ENCODE results near the gene ASIC4. TPM values are rescaled to one million over a fixed set of nuclear protein-coding genes. Genes with fewer than 3 reads are reported as not detected.

The ASIC4 gene
- total and polyA plus RNA-seq, 9 of the 15 experiments (the other 6 are each of a cell fraction or from before 2014, with no cell fraction given), result 0.07 to 19.2 (median 4.8) TPM

DNA sequence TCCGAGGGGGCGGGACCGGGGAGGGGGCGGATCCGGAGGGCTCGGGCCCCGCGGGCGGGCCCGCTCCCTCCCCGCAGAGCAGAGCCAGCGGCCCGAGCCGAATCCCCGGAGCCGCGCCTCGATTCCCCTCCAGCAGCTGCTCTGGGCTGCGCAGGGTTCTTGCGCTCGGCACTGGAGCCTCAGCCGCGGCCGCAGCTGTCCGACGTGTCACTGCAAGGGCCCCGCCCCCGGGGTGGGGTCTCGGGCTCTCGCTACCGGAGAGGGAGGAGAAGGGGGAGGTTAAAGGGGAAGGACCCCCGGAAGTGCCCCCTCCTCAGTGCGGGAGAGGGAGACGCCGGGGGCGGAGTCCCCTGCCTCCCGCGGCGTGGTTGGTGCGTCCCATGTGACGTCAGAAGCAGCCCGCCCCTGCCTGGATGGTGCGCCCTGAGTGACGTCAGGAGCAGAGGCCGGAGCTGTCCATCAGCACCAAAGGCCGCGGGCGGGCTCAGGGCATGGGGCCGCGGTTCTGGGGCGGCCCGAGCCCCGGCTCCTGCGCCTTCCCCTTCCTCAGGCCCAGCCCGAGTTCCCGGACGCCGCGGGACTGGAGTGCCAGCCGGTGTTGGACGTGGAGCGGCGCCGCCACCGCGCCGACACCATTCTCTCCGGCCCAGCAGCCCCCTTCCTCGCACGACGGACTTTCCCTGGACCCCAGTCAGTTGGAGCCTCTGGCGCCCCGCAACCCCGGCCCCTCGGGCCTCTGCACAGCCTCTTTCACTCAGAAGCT lies 29.5 kb downstream of the ASIC4 start, which contains the start of the genes CHPF and TMEM198 (continued):
- TF ChIP-seq, protein P1, sequence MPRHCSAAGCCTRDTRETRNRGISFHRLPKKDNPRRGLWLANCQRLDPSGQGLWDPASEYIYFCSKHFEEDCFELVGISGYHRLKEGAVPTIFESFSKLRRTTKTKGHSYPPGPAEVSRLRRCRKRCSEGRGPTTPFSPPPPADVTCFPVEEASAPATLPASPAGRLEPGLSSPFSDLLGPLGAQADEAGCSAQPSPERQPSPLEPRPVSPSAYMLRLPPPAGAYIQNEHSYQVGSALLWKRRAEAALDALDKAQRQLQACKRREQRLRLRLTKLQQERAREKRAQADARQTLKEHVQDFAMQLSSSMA (CRISPR knock-in tag; IDR thresholded peaks at IDR 0.05), result no peak
- TF ChIP-seq, protein P2, sequence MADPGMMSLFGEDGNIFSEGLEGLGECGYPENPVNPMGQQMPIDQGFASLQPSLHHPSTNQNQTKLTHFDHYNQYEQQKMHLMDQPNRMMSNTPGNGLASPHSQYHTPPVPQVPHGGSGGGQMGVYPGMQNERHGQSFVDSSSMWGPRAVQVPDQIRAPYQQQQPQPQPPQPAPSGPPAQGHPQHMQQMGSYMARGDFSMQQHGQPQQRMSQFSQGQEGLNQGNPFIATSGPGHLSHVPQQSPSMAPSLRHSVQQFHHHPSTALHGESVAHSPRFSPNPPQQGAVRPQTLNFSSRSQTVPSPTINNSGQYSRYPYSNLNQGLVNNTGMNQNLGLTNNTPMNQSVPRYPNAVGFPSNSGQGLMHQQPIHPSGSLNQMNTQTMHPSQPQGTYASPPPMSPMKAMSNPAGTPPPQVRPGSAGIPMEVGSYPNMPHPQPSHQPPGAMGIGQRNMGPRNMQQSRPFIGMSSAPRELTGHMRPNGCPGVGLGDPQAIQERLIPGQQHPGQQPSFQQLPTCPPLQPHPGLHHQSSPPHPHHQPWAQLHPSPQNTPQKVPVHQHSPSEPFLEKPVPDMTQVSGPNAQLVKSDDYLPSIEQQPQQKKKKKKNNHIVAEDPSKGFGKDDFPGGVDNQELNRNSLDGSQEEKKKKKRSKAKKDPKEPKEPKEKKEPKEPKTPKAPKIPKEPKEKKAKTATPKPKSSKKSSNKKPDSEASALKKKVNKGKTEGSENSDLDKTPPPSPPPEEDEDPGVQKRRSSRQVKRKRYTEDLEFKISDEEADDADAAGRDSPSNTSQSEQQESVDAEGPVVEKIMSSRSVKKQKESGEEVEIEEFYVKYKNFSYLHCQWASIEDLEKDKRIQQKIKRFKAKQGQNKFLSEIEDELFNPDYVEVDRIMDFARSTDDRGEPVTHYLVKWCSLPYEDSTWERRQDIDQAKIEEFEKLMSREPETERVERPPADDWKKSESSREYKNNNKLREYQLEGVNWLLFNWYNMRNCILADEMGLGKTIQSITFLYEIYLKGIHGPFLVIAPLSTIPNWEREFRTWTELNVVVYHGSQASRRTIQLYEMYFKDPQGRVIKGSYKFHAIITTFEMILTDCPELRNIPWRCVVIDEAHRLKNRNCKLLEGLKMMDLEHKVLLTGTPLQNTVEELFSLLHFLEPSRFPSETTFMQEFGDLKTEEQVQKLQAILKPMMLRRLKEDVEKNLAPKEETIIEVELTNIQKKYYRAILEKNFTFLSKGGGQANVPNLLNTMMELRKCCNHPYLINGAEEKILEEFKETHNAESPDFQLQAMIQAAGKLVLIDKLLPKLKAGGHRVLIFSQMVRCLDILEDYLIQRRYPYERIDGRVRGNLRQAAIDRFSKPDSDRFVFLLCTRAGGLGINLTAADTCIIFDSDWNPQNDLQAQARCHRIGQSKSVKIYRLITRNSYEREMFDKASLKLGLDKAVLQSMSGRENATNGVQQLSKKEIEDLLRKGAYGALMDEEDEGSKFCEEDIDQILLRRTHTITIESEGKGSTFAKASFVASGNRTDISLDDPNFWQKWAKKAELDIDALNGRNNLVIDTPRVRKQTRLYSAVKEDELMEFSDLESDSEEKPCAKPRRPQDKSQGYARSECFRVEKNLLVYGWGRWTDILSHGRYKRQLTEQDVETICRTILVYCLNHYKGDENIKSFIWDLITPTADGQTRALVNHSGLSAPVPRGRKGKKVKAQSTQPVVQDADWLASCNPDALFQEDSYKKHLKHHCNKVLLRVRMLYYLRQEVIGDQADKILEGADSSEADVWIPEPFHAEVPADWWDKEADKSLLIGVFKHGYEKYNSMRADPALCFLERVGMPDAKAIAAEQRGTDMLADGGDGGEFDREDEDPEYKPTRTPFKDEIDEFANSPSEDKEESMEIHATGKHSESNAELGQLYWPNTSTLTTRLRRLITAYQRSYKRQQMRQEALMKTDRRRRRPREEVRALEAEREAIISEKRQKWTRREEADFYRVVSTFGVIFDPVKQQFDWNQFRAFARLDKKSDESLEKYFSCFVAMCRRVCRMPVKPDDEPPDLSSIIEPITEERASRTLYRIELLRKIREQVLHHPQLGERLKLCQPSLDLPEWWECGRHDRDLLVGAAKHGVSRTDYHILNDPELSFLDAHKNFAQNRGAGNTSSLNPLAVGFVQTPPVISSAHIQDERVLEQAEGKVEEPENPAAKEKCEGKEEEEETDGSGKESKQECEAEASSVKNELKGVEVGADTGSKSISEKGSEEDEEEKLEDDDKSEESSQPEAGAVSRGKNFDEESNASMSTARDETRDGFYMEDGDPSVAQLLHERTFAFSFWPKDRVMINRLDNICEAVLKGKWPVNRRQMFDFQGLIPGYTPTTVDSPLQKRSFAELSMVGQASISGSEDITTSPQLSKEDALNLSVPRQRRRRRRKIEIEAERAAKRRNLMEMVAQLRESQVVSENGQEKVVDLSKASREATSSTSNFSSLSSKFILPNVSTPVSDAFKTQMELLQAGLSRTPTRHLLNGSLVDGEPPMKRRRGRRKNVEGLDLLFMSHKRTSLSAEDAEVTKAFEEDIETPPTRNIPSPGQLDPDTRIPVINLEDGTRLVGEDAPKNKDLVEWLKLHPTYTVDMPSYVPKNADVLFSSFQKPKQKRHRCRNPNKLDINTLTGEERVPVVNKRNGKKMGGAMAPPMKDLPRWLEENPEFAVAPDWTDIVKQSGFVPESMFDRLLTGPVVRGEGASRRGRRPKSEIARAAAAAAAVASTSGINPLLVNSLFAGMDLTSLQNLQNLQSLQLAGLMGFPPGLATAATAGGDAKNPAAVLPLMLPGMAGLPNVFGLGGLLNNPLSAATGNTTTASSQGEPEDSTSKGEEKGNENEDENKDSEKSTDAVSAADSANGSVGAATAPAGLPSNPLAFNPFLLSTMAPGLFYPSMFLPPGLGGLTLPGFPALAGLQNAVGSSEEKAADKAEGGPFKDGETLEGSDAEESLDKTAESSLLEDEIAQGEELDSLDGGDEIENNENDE (IDR thresholded peaks at IDR 0.05; ENCODE audit: low read depth, low read length), result no peak
- TF ChIP-seq HNRNPH1 (optimal IDR thresholded peaks at IDR 0.05; ENCODE audit: low read depth, low read length) (no peak), DMBX1 (CRISPR knock-in tag; IDR thresholded peaks at IDR 0.05; ENCODE audit: borderline replicate concordance) (no peak), ZNF561 (CRISPR knock-in tag; conservative IDR thresholded peaks at IDR 0.05) (no peak), HMGN3 (IDR thresholded peaks at IDR 0.05; ENCODE audit: borderline replicate concordance, extremely low read depth, insufficient read length, low read depth, low read length) (peak; percentile 62), FOXP1 (CRISPR knock-in tag; IDR thresholded peaks at IDR 0.05) (no peak), SIN3A (IDR thresholded peaks at IDR 0.05; ENCODE audit: borderline replicate concordance in 2 of 2, control insufficient read depth in 1 of 2, low read depth in 2 of 2, low read length in 2 of 2) (peak; percentile 42 to 71; a peak in 3 of 4 replicates), SPI1 (IDR thresholded peaks at IDR 0.05; ENCODE audit: borderline replicate concordance, low read depth, low read length) (no peak)
- TF ChIP-seq, protein P3, sequence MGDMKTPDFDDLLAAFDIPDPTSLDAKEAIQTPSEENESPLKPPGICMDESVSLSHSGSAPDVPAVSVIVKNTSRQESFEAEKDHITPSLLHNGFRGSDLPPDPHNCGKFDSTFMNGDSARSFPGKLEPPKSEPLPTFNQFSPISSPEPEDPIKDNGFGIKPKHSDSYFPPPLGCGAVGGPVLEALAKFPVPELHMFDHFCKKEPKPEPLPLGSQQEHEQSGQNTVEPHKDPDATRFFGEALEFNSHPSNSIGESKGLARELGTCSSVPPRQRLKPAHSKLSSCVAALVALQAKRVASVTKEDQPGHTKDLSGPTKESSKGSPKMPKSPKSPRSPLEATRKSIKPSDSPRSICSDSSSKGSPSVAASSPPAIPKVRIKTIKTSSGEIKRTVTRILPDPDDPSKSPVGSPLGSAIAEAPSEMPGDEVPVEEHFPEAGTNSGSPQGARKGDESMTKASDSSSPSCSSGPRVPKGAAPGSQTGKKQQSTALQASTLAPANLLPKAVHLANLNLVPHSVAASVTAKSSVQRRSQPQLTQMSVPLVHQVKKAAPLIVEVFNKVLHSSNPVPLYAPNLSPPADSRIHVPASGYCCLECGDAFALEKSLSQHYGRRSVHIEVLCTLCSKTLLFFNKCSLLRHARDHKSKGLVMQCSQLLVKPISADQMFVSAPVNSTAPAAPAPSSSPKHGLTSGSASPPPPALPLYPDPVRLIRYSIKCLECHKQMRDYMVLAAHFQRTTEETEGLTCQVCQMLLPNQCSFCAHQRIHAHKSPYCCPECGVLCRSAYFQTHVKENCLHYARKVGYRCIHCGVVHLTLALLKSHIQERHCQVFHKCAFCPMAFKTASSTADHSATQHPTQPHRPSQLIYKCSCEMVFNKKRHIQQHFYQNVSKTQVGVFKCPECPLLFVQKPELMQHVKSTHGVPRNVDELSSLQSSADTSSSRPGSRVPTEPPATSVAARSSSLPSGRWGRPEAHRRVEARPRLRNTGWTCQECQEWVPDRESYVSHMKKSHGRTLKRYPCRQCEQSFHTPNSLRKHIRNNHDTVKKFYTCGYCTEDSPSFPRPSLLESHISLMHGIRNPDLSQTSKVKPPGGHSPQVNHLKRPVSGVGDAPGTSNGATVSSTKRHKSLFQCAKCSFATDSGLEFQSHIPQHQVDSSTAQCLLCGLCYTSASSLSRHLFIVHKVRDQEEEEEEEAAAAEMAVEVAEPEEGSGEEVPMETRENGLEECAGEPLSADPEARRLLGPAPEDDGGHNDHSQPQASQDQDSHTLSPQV (IDR thresholded peaks at IDR 0.05), result no peak

All from K562 (cell line).